NCI-H128 (cell line): ENCODE results near the gene USP6.
"Not testable (repeated sequence)": the region's sequence is repeated elsewhere in the genome, so short reads cannot be mapped to it uniquely, and the experiment has no call there.

Experiments used
- DNase-seq: peaks from one replicate; lab custom pipeline; 2025; ENCODE audit not compliant: unreplicated experiment; lab: John Stamatoyannopoulos, UW

Gene USP6

GRCh38 chr17:5115673-5116651 lies at the start of gene USP6:
Gene USP6, plus strand, starts transcription at chr17:5116032. Its CDS starts 14,336 bp downstream, at chr17:5130368.
- no peak for DNase-seq

- no peak for DNase-seq
These were observed 47.6 kb upstream of the USP6 start for GRCh38 chr17:5068236-5068635.

- no peak for DNase-seq
These were observed 46.1 kb upstream of the USP6 start for GRCh38 chr17:5069724-5070123.

GRCh38 chr17:5075472-5075871 lies 40.4 kb upstream of the USP6 start:
- DNase-seq, result not testable (repeated sequence)

GRCh38 chr17:5077275-5077674 lies 38.6 kb upstream of the USP6 start:
- not testable (repeated sequence) for DNase-seq

GRCh38 chr17:5077781-5078105 lies 38.1 kb upstream of the USP6 start:
- DNase-seq, result no peak

- peak; percentile 58 for DNase-seq
These were observed 37.5 kb upstream of the USP6 start, which contains the start of gene ZFP3 for GRCh38 chr17:5078106-5079028. Gene ZFP3, plus strand, starts transcription at chr17:5078467. Its CDS starts 13,038 bp downstream, at chr17:5091505.

GRCh38 chr17:5080591-5080990 lies 35.2 kb upstream of the USP6 start:
- no peak for DNase-seq

GRCh38 chr17:5092218-5093010 lies 23.4 kb upstream of the USP6 start:
- no peak for DNase-seq

- no peak for DNase-seq
These were observed 19.1 kb upstream of the USP6 start for GRCh38 chr17:5096731-5097100.

- DNase-seq, result no peak
These were observed 18.6 kb upstream of the USP6 start for GRCh38 chr17:5097101-5097834.

- DNase-seq, result no peak
These were observed 16.6 kb upstream of the USP6 start for GRCh38 chr17:5099271-5099670.

GRCh38 chr17:5100832-5101231 lies 15.0 kb upstream of the USP6 start:
- DNase-seq, result no peak

- no peak for DNase-seq
These were observed 5.0 kb upstream of the USP6 start for GRCh38 chr17:5110816-5111215.

- peak; percentile 75 for DNase-seq
These were observed 4.2 kb upstream of the USP6 start, which contains the start of gene ZNF232 for GRCh38 chr17:5111402-5112204. Gene ZNF232, minus strand, starts transcription at chr17:5111878. Its CDS starts 56 bp downstream, at chr17:5111822.

GRCh38 chr17:5118219-5118618 lies 2.4 kb downstream of the USP6 start:
- DNase-seq, result no peak

GRCh38 chr17:5120036-5120435 lies 4.2 kb downstream of the USP6 start:
- no peak for DNase-seq

- not testable (repeated sequence) for DNase-seq
These were observed 4.8 kb downstream of the USP6 start for GRCh38 chr17:5120436-5121185.
